HPDE6-E6E7 (cell line): ENCODE measurements around the gene CD207.

Experiments
- DNase-seq: peaks from one replicate; pipeline ENCODE4 v3.0.0; 2011; ENCODE audit warnings: missing footprints; ENCODE audit errors: extremely low spot score

CD207 gene

GRCh38 chr2:70793450-70793849 is 42.2 kb downstream of the CD207 start:
- no peak for DNase-seq

- DNase-seq, result no peak
Measured at GRCh38 chr2:70790136-70790828, 45.3 kb downstream of the CD207 start, which contains the start of gene FIGLA. TSS of gene FIGLA (minus strand) at chr2:70790643. CDS start at chr2:70790638, 5 bp downstream.

GRCh38 chr2:70789304-70790135 is 46.1 kb downstream of the CD207 start:
- DNase-seq, result no peak

- no peak for DNase-seq
Measured at GRCh38 chr2:70785137-70785911, 50.3 kb downstream of the CD207 start.

GRCh38 chr2:70784320-70784719 is 51.3 kb downstream of the CD207 start:
- DNase-seq, result no peak
